K562 (cell line): Measurements from ENCODE around the gene FMNL2. TPM values are rescaled to one million over a fixed set of nuclear protein-coding genes. Genes with fewer than 3 reads are reported as not detected.

Experiments used
- ATAC-seq: fragments of 200-7000 bp; cut with Tn5 transposase; 3 replicates; pipeline ENCODE4 v1.9.1; 2020; ENCODE audit warnings: moderate library complexity
- BruUV-seq: library from RNA; stranded (reverse); fragments of 400-500 nt; replicated peaks from 2 replicates; lab custom pipeline; 2021; lab: Mats Ljungman, UMichigan
- CTCF ChIA-PET: fragments of 300-600 bp; formaldehyde crosslinking; extraction: SDS; loops from one replicate; lab custom pipeline; 2021; ENCODE audit warnings: low intra/inter-chr PET ratio; lab: Yijun Ruan, JAX
- POLR2A ChIA-PET: fragments of 300-600, 350-650 bp; sonication (Branson Sonifier 250); formaldehyde crosslinking; extraction: SDS; loops from one replicate; lab custom pipeline; 2021; ENCODE audit warnings: antibody characterized with exemption, inconsistent platforms; lab: Yijun Ruan, JAX
- DNase-seq, 4 experiments: peaks; one replicate each; pipeline versions ENCODE4 v3.0.0 to v3.0.0-alpha.2; 2011 to 2018; ENCODE audit warnings: low spot score in 3 of 4, mixed read lengths in 3 of 4; ENCODE audit errors: extremely low read depth in 1 of 4
- FAIRE-seq: peaks from 2 replicates; lab custom pipeline; 2011; peaks lifted over from hg19 to GRCh38; lab: Jason Lieb, UNC
- H2AFZ ChIP-seq: 2 replicates; pipeline ENCODE4 v1.6.0; 2011; ENCODE audit warnings: low read depth, low read length, control low read depth, inconsistent platforms
- H3K27ac ChIP-seq: fragments of 200-600 bp; 3 replicates; pipeline ENCODE4 v1.8.0; 2011; ENCODE audit warnings: low read depth, mild to moderate bottlenecking, control low read depth, inconsistent platforms, low read length, moderate library complexity, mixed read lengths; ENCODE audit errors: extremely low read depth
- H3K27me3 ChIP-seq, 2 experiments: fragments of 300-600 bp in 1 of 2; 2 replicates in 1 of 2; 3 replicates in 1 of 2; pipeline versions ENCODE4 v1.6.0 to v1.8.0; 2011; ENCODE audit warnings: inconsistent platforms in 2 of 2, low read length in 2 of 2, mild to moderate bottlenecking in 1 of 2, mixed read lengths in 1 of 2, moderate library complexity in 1 of 2; ENCODE audit not compliant: control insufficient read depth in 2 of 2, insufficient read depth in 2 of 2
- H3K36me3 ChIP-seq: fragments of 300-600 bp; 3 replicates; pipeline ENCODE4 v1.8.0; 2011; ENCODE audit warnings: mild to moderate bottlenecking, low read length, inconsistent platforms; ENCODE audit not compliant: control insufficient read depth, insufficient read depth
- H3K4me1 ChIP-seq, 2 experiments: fragments of 200-600 bp in 1 of 2; replicated peaks in 1 of 2; 2 replicates in 1 of 2; 3 replicates in 1 of 2; pipeline versions ENCODE4 v1.5.1 to v1.8.0; 2011; ENCODE audit warnings: inconsistent platforms in 2 of 2, low read length in 2 of 2, mild to moderate bottlenecking in 1 of 2, mixed read lengths in 1 of 2, moderate library complexity in 1 of 2; ENCODE audit not compliant: control insufficient read depth in 2 of 2, insufficient read depth in 2 of 2
- H3K4me2 ChIP-seq: 2 replicates; pipeline ENCODE4 v1.6.1; 2011; ENCODE audit warnings: low read length, control low read depth, inconsistent platforms, mixed read lengths; ENCODE audit not compliant: insufficient read depth
- H3K4me3 ChIP-seq: fragments of 200-600 bp; sonication (generic), shearing (Covaris generic); 2 replicates; pipeline ENCODE4 v1.5.1; 2016; ENCODE audit warnings: control low read depth, inconsistent platforms
- H3K79me2 ChIP-seq: fragments of 200-600 bp; 3 replicates; pipeline ENCODE4 v1.8.0; 2011; ENCODE audit warnings: low read length, inconsistent platforms; ENCODE audit not compliant: control insufficient read depth, insufficient read depth
- H3K9ac ChIP-seq, 2 experiments: 2 replicates each; pipeline versions ENCODE4 v1.6.0 to v1.6.1; 2011; ENCODE audit warnings: low read depth in 2 of 2, low read length in 2 of 2, control low read depth in 1 of 2, inconsistent platforms in 1 of 2, mild to moderate bottlenecking in 1 of 2, mixed read lengths in 1 of 2; ENCODE audit not compliant: insufficient read depth in 1 of 2
- H3K9me1 ChIP-seq: one replicate; pipeline ENCODE4 v1.6.0; 2011; ENCODE audit warnings: inconsistent platforms, mild to moderate bottlenecking, low read length, moderate library complexity; ENCODE audit not compliant: control insufficient read depth, insufficient read depth
- H3K9me3 ChIP-seq: replicated peaks from 2 replicates; pipeline ENCODE4 v1.5.1; 2011; ENCODE audit warnings: low read depth, low read length, inconsistent platforms; ENCODE audit not compliant: control insufficient read depth, insufficient read depth
- H4K20me1 ChIP-seq: replicated peaks from 2 replicates; pipeline ENCODE4 v1.6.1; 2011; ENCODE audit warnings: low read length, inconsistent platforms, mixed read lengths; ENCODE audit not compliant: control insufficient read depth, insufficient read depth
- FOSL1 ChIP-seq: fragments of 200-800 bp; sonication (Bioruptor generic); conservative IDR thresholded peaks from 2 replicates; pipeline ENCODE4 v1.6.1; 2016; ENCODE audit warnings: missing genetic modification characterization, missing compliant biosample characterization
- LEF1 ChIP-seq: fragments of 450-650 bp; IDR thresholded peaks from 2 replicates; pipeline ENCODE4 v1.6.1; 2016; ENCODE audit warnings: mild to moderate bottlenecking
- MAFF ChIP-seq: IDR thresholded peaks from 2 replicates; pipeline ENCODE4 v1.6.1; 2012; ENCODE audit warnings: low read length, improper control_type of control experiment
- MTA3 ChIP-seq: fragments of 450-650 bp; formaldehyde crosslinking; IDR thresholded peaks from 2 replicates; pipeline ENCODE4 v1.6.1; 2017; ENCODE audit warnings: mild to moderate bottlenecking, borderline replicate concordance
- NBN ChIP-seq: fragments of 450-650 bp; IDR thresholded peaks from 2 replicates; pipeline ENCODE4 v1.6.1; 2016; ENCODE audit warnings: low read depth, mild to moderate bottlenecking
- ZBED1 ChIP-seq: IDR thresholded peaks from 2 replicates; pipeline ENCODE4 v1.6.1; 2014
- WGBS: fragments of 100-300 bp; shearing (Covaris generic); methylation state at CpG from one replicate; pipeline ENCODE4 v1.1.6; 2016; ENCODE audit warnings: low coverage, mixed read lengths; ENCODE audit not compliant: insufficient coverage; ENCODE audit errors: missing lambda C conversion rate; 5-methylcytosine and 5-hydroxymethylcytosine counted together
- in situ Hi-C: fragments of 300-500 bp; cut with MboI; formaldehyde crosslinking; loops from 4 replicates; pipeline ENCODE4 v1.15.0; 2018; ENCODE audit warnings: inconsistent platforms, mixed read lengths
- intact Hi-C: fragments of 100-400 bp; cut with micrococcal nuclease; formaldehyde crosslinking; loops from 2 replicates; pipeline ENCODE4 v1.14.2; 2022
- polyA plus RNA-seq, 8 experiments: library from polyadenylated mRNA; depleted of rRNA in 4 of 8; stranded (reverse) in 5 of 8; unstranded in 3 of 8; fragments of >200 nt; fragmentation: Nextera tagmentation in 2 of 8; fragmentation: Illumina TruSeq in 1 of 8; extraction: Ambion mirVana in 2 of 8; extraction: Trizol in 1 of 8; gene quantifications; 2 replicates each; pipeline versions ENCODE4 v1.2.1 to v1.2.3, GENCODE V29; 2011 to 2014; ENCODE audit warnings: inconsistent platforms in 1 of 8, missing spikeins in 1 of 8
- total RNA-seq, 7 experiments: library from RNA; depleted of rRNA in 6 of 7; stranded (reverse); fragments of >200 nt in 6 of 7; fragmentation: Illumina TruSeq in 2 of 7; extraction: Trizol in 2 of 7; gene quantifications; 2 replicates each; pipeline versions ENCODE4 v1.2.1 to v1.2.3, GENCODE V29; 2011 to 2021; ENCODE audit warnings: low replicate concordance in 1 of 7
- TF ChIP-seq, protein P1 (sequence below): sonication (generic); formaldehyde crosslinking; IDR thresholded peaks from 2 replicates; pipeline ENCODE4 v1.8.1; 2023; ENCODE audit warnings: mild to moderate bottlenecking, missing genetic modification reagents
- TF ChIP-seq, protein P2 (sequence below): fragments of 250-450 bp; sonication (Bioruptor Pico); IDR thresholded peaks from 2 replicates; pipeline ENCODE4 v1.4.0; 2020; ENCODE audit warnings: borderline replicate concordance
- TF ChIP-seq, protein P3 (sequence below), 2 experiments: fragments of 250-450 bp in 1 of 2; fragments of 450-650 bp in 1 of 2; sonication (Bioruptor Pico) in 1 of 2; IDR thresholded peaks; 2 replicates each; pipeline versions ENCODE4 v1.6.1 to v1.8.0; 2016 to 2021; ENCODE audit warnings: mild to moderate bottlenecking in 2 of 2, moderate library complexity in 2 of 2, missing compliant biosample characterization in 1 of 2, missing genetic modification characterization in 1 of 2

FMNL2 gene
- total and polyA plus RNA-seq, 9 of the 15 experiments (the other 6 are each of a cell fraction or from before 2014, with no cell fraction given) = 0.15 to 0.49 (median 0.24) TPM; not detected in 1

DNA sequence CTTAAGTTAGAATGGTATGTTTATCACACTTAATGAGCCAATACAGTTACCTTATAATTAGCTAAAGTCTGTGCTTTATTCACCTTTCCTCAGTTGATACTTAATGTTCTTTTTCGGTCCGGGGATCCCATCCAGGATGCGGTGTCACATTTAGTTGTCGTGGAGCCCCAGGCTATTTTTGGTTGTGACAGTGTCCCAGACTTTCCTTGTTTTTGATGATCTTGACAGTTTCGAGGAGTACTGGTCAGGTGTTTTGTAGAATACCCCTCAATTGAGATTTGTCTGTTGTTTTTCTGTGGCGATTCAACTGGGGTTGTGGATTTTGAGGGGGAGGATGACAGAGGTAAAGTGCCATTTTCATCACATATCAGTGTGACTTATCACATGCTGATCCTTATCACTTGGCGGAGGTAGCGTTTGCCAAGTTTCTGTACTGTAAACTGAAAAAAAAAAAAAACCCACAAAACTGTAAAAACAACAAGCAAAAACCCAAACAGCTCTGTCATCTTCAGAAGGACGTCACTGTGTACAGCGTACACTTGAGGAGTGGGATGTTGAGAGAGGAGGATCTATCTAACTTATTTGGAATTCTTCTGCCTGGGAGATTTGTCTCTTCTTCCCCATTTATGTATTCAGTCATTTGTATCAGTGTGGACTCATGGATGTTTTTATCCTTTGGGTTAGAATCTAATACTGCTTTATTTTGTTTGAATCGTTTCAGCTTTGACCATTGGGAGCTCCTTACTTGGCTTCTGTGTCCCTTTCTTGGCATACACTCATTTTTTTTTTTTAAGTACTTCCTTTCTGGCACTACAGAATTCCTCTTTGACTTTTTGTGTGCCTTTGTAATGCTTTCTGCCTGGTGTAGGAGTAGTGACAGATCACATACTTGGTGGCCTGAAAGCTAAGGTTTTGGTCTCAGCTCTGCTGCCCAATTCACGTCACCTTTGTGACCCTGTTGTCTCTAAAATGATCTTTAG lies 68.1 kb downstream of the FMNL2 start (continued):
- TF ChIP-seq, protein P1, sequence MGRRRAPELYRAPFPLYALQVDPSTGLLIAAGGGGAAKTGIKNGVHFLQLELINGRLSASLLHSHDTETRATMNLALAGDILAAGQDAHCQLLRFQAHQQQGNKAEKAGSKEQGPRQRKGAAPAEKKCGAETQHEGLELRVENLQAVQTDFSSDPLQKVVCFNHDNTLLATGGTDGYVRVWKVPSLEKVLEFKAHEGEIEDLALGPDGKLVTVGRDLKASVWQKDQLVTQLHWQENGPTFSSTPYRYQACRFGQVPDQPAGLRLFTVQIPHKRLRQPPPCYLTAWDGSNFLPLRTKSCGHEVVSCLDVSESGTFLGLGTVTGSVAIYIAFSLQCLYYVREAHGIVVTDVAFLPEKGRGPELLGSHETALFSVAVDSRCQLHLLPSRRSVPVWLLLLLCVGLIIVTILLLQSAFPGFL (CRISPR knock-in tag) = no peak

DNA sequence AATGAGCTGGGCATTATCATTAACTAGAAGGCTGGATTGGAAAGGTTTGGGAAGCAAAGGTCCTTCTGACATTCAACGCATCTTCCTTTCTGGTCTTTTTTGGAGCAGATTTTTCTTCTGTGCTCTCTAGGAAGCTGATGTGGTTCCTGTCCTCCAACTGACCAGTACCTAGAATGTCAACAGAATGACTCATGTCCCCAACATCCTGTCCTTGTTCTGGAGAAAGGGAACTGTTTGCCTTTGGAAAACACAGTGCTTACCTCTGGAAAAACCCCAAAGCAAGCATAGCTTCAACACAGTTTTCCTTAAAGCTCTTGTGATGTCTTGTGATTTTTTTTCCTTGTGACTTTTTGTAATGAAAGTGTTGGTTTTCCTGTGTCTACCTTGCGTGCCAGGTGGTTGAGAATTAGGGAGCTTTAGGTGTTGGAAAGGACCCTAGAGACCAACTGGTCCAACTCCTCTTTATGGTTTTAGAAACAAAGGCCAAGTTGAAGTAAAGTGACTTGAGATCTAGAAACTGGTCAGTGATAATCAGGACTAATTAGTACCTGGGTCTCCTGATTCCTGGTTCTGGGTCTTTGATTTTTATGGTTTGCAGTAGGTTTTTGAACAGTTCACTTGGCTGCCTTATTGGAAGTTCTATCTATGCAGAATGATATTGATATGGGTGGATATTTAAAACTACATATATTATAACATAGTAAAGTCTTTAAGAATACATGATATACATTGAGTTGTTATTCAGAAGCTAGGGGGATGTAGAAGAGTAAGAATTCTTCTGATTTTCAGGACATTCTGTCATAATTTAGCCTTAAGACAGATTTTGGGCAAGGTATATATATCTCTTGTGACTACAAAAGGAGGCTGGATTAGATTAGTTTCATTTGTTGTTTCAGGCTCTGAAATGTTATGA lies 70.5 kb downstream of the FMNL2 start:
- Histone ChIP-seq H3K27ac (no peak overlapping the region), H3K9me1 (no peaks in the 10 kb centered on the region), H3K9me3 (no peaks in the 10 kb centered on the region), H3K4me3 (no peak overlapping the region), H3K4me1 (no peaks in the 10 kb centered on the region), H3K79me2 (no peaks in the 10 kb centered on the region), H3K9ac (no peak overlapping the region), H3K27me3 (peaks cover 2 to 5% of the 10 kb centered on the region in 2 experiments; a peak in 2 of 5 replicates), H4K20me1 (no peaks in the 10 kb centered on the region), H3K4me2 (no peak overlapping the region), H3K36me3 (no peaks in the 10 kb centered on the region)
- ChIA-PET POLR2A (no interaction called here), CTCF (no interaction called here)
- in situ Hi-C loops = no loop called here
- BruUV-seq = no TSS peak
- intact Hi-C loops = no loop called here
- ATAC-seq (no peak), DNase-seq (no peak), FAIRE-seq (no peak)
- WGBS = 0% methylated on average over 2 of the region's 2 CpGs
- TF ChIP-seq MTA3 (no peak), MAFF (no peak), NBN (no peak), FOSL1 (peak; percentile 60), LEF1 (no peak), ZBED1 (no peak)
- TF ChIP-seq, protein P2, sequence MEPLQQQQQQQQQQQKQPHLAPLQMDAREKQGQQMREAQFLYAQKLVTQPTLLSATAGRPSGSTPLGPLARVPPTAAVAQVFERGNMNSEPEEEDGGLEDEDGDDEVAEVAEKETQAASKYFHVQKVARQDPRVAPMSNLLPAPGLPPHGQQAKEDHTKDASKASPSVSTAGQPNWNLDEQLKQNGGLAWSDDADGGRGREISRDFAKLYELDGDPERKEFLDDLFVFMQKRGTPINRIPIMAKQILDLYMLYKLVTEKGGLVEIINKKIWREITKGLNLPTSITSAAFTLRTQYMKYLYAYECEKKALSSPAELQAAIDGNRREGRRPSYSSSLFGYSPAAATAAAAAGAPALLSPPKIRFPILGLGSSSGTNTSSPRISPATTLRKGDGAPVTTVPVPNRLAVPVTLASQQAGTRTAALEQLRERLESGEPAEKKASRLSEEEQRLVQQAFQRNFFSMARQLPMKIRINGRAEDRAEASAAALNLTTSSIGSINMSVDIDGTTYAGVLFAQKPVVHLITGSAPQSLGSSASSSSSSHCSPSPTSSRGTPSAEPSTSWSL = no peak
- TF ChIP-seq, protein P3, sequence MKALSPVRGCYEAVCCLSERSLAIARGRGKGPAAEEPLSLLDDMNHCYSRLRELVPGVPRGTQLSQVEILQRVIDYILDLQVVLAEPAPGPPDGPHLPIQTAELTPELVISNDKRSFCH (CRISPR knock-in tag; IDR thresholded peaks at IDR 0.05) = no peak
- TF ChIP-seq, protein P3 (tag; IDR thresholded peaks at IDR 0.05) = no peak
- TF ChIP-seq, all 486 proteins: peak for 1
- H2AFZ ChIP-seq = no peak overlapping the region
